Ovary (tissue), 9 donors: ENCODE measurements around the gene CBLN3. TPM values are rescaled to one million over a fixed set of nuclear protein-coding genes. Genes with fewer than 3 reads are reported as not detected.
A peak's percentile ranks its signal among the peaks of the same experiment; 100 is the strongest.

Experiments used
- DNase-seq, 5 donors: peaks; one replicate each; pipeline ENCODE4 v3.0.0-alpha.2; 2019 to 2020
- H3K27ac ChIP-seq, 2 donors: fragments of 200-600 bp; one replicate each; pipeline versions ENCODE4 v1.5.1 to v1.8.0; 2019 to 2022
- H3K27me3 ChIP-seq: fragments of 200-600 bp; one replicate; pipeline ENCODE4 v1.8.0; 2022
- H3K36me3 ChIP-seq: fragments of 200-600 bp; sonication (generic); one replicate; pipeline ENCODE4 v1.5.1; 2019
- H3K4me1 ChIP-seq: one replicate; pipeline ENCODE4 v1.8.1; 2013; ENCODE audit warnings: mild to moderate bottlenecking, moderate library complexity; ENCODE audit not compliant: insufficient read depth
- H3K4me3 ChIP-seq: fragments of 200-600 bp; sonication (generic); one replicate; pipeline ENCODE4 v1.5.1; 2017
- H3K9me3 ChIP-seq, 2 donors: fragments of 200-600 bp in 1 of 2; sonication (generic) in 1 of 2; one replicate each; pipeline versions ENCODE4 v1.5.1 to v1.8.1; 2013 to 2019; ENCODE audit warnings: mild to moderate bottlenecking in 1 of 2, moderate library complexity in 1 of 2
- EP300 ChIP-seq: sonication (generic); formaldehyde crosslinking; IDR thresholded peaks from one replicate; pipeline ENCODE4 v1.6.1; 2017; ENCODE audit warnings: antibody characterized with exemption
- POLR2A ChIP-seq: fragments of 450-650 bp; IDR thresholded peaks from one replicate; pipeline ENCODE4 v1.6.1; 2017; ENCODE audit warnings: antibody characterized with exemption, mild to moderate bottlenecking, moderate library complexity
- WGBS, 3 donors: extraction: QIAGEN DNeasy Blood & Tissue Kit in 1 of 3; methylation state at CpG; one replicate each; pipeline versions ENCODE4 v1.1.5 to v1.1.7; 2013 to 2017; 5-methylcytosine and 5-hydroxymethylcytosine counted together
- intact Hi-C, 4 donors: fragments of 100-400 bp; cut with DNase I; formaldehyde crosslinking; loops; one replicate each; pipeline versions ENCODE4 v1.11.0 to v1.15.1; 2022 to 2023
- polyA plus RNA-seq, 2 donors: library from polyadenylated mRNA; stranded (reverse); fragments of 200-250 nt in 1 of 2; fragments of 350-450 nt in 1 of 2; fragmentation: Illumina TruSeq in 1 of 2; extraction: RNeasy Lipid Tissue Mini Kit (QIAGEN cat#74804) in 1 of 2; gene quantifications; one replicate each; pipeline ENCODE4 v1.2.3, GENCODE V29; 2013 to 2014
- total RNA-seq, 7 donors: library from RNA; depleted of rRNA in 2 of 7; stranded (reverse); fragments of >200 nt in 2 of 7; fragmentation: NEBNext Ultra II Directional in 3 of 7; extraction: Animal tissue kit (Norgen Biotek cat#: 25700) in 3 of 7; gene quantifications; one replicate each; pipeline versions ENCODE4 v1.1.0 to v1.2.4, GENCODE V29; 2016 to 2023
- TF ChIP-seq, protein P1 (sequence below), 3 donors: fragments of 450-650 bp in 2 of 3; fragments of 200-600 bp in 1 of 3; IDR thresholded peaks; one replicate each; pipeline versions ENCODE4 v1.5.1 to v1.8.0; 2016 to 2022; ENCODE audit warnings: antibody characterized with exemption in 3 of 3, mild to moderate bottlenecking in 1 of 3
- donor health status: DM: no; HTN: no; CAD: no; lungs with moderate emphysema.
- donor health status: DM: no; HTN: no; CAD: no.
- donor health status: Bipolar disorder and iron deficiency.
- donor health status: DM: yes; HTN: yes; CAD: no.
- donor health status: DM: no; HTN: no; CAD: no.
- donor health status: DM: yes; HTN: yes; CAD: no.

Gene CBLN3
- total and polyA plus RNA-seq, 9 donors, result 2.0 to 10.5 (median 5.8) TPM

- no peaks in the 10 kb centered on the region for H3K36me3 ChIP-seq
- H3K27me3 ChIP-seq, result no peaks in the 10 kb centered on the region
- peaks cover 12% of the 10 kb centered on the region for H3K4me1 ChIP-seq
- WGBS, 3 donors, result 69 to 83% (median 77%) methylated on average over 6 of the region's 6 CpGs
- intact Hi-C loops, result no loop called here
- no peak overlapping the region for H3K27ac ChIP-seq
- peak in 1 of 5 donors; percentile 29 for DNase-seq
- no peak overlapping the region for H3K4me3 ChIP-seq
- no peaks in the 10 kb centered on the region for H3K9me3 ChIP-seq
- TF ChIP-seq POLR2A (no peak), EP300 (no peak)
Observed at GRCh38 chr14:24409192-24409591, 20.3 kb downstream of the CBLN3 start.

- no peak for TF ChIP-seq EP300
- TF ChIP-seq POLR2A, result no peak
- TF ChIP-seq, protein P1, sequence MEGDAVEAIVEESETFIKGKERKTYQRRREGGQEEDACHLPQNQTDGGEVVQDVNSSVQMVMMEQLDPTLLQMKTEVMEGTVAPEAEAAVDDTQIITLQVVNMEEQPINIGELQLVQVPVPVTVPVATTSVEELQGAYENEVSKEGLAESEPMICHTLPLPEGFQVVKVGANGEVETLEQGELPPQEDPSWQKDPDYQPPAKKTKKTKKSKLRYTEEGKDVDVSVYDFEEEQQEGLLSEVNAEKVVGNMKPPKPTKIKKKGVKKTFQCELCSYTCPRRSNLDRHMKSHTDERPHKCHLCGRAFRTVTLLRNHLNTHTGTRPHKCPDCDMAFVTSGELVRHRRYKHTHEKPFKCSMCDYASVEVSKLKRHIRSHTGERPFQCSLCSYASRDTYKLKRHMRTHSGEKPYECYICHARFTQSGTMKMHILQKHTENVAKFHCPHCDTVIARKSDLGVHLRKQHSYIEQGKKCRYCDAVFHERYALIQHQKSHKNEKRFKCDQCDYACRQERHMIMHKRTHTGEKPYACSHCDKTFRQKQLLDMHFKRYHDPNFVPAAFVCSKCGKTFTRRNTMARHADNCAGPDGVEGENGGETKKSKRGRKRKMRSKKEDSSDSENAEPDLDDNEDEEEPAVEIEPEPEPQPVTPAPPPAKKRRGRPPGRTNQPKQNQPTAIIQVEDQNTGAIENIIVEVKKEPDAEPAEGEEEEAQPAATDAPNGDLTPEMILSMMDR (IDR thresholded peaks at IDR 0.05), result no peak
- no peaks in the 10 kb centered on the region for H3K36me3 ChIP-seq
- peak in 2 of 5 donors; percentile 19 to 47 for DNase-seq
Observed at GRCh38 chr14:24408764-24409163, 20.7 kb downstream of the CBLN3 start.

GRCh38 chr14:24407608-24408325 lies 21.7 kb downstream of the CBLN3 start:
- intact Hi-C loops, result no loop called here
- H3K9me3 ChIP-seq, result no peaks in the 10 kb centered on the region
- peaks cover 17% of the 10 kb centered on the region for H3K4me1 ChIP-seq
- H3K27me3 ChIP-seq, result no peaks in the 10 kb centered on the region
- no peaks in the 10 kb centered on the region for H3K36me3 ChIP-seq
- DNase-seq, result peak in 2 of 5 donors; percentile 19 to 29
- no peak for TF ChIP-seq EP300
- no peak for TF ChIP-seq POLR2A
- H3K4me3 ChIP-seq, result no peak overlapping the region
- 82 to 89% (median 87%) methylated on average over 17 to 18 of the region's 18 CpGs for whole genome bisulfite sequencing, 3 donors
- H3K27ac ChIP-seq, result no peak overlapping the region

More at GRCh38 chr14:24408764-24409163, 20.7 kb downstream of the CBLN3 start:
- 23 to 67% (median 25%) methylated on average over 3 of the region's 3 CpGs for WGBS, 3 donors
- Histone ChIP-seq H3K9me3 (no peaks in the 10 kb centered on the region), H3K4me1 (peaks cover 14% of the 10 kb centered on the region), H3K4me3 (no peak overlapping the region), H3K27me3 (no peaks in the 10 kb centered on the region), H3K27ac (no peak overlapping the region)
- intact Hi-C loops, result no loop called here

DNA sequence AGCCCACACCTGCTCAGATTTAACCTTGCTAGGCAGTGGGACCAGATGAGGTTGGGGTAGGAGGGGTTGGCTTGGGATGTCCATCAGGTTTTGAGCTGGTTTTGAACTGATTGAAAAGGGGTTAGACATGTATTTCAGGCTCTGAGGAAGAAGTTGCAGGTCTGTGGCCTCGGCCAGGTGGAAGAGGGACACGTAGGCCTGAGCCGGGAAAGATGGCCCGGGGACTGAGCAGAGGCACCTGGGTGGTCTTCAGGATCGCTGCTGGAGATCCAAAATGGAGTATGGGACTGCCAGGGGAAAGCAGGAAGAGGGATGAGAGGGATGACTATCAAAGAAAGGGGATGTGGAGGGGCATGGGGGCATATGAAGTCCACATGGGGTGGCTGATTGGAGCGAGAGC lies 23.1 kb downstream of the CBLN3 start:
- no peaks in the 10 kb centered on the region for H3K27me3 ChIP-seq
- no peaks in the 10 kb centered on the region for H3K36me3 ChIP-seq
- H3K4me3 ChIP-seq, result no peak overlapping the region
- no peak for DNase-seq
- intact Hi-C loops, result no loop called here
- H3K4me1 ChIP-seq, result peaks cover 21% of the 10 kb centered on the region
- peak overlapping the region in 1 of 2 donors; percentile 7 for H3K27ac ChIP-seq
- TF ChIP-seq, protein P1 (IDR thresholded peaks at IDR 0.05), result no peak
- TF ChIP-seq EP300 (no peak), POLR2A (no peak)
- no peaks in the 10 kb centered on the region for H3K9me3 ChIP-seq
- 89 to 94% (median 91%) methylated on average over 6 of the region's 6 CpGs for WGBS, 3 donors

GRCh38 chr14:24404814-24405213 lies 24.7 kb downstream of the CBLN3 start:
- TF ChIP-seq, protein P1 (IDR thresholded peaks at IDR 0.05), result no peak
- TF ChIP-seq POLR2A, result no peak
- no peak for TF ChIP-seq EP300
- Histone ChIP-seq H3K36me3 (no peaks in the 10 kb centered on the region), H3K27ac (peak overlapping the region in 1 of 2 donors; percentile 37), H3K9me3 (no peaks in the 10 kb centered on the region), H3K4me1 (peaks cover 26% of the 10 kb centered on the region), H3K4me3 (no peak overlapping the region), H3K27me3 (no peaks in the 10 kb centered on the region)
- intact Hi-C loops, result loop anchor here in 3 of 4 donors (5.0 kb wide), 2 partner anchors 32 to 38 kb away; partner anchors contain the start of gene NFATC4 (in 3 of the 3)
- WGBS, 3 donors, result 41 to 52% (median 47%) methylated on average over 4 of the region's 4 CpGs
- DNase-seq, result peak in 2 of 5 donors; percentile 18 to 23
